K562 treated with DMSO at 1 percent for 12 hours (cell line): ENCODE results near the gene TNFRSF9. TPM values are rescaled to one million over a fixed set of nuclear protein-coding genes. Genes with fewer than 3 reads are reported as not detected.

Experiments used
- total RNA-seq: library from RNA; unstranded; fragments of 300-600 nt; gene quantifications from 2 replicates; pipeline ENCODE4 v1.2.3, GENCODE V29; 2022; ENCODE audit not compliant: insufficient read depth

Gene TNFRSF9
- 1.6 and 3.3 TPM in 2 replicates for total RNA-seq

GRCh38 chr1:7940745-7941436 lies at the start of gene TNFRSF9:
TNFRSF9 (minus strand) TSS chr1:7940839; CDS start chr1:7939994, 845 bp downstream.

GRCh38 chr1:7961216-7962013 lies 20.8 kb upstream of the TNFRSF9 start, which contains the start of gene PARK7:
PARK7 (plus strand) TSS chr1:7961711; CDS start chr1:7962786, 1,075 bp downstream.

Other genes with a start within 250 kb of the TNFRSF9 start
- 24.4 and 46.1 TPM in 2 replicates for gene VAMP3, start 169.5 kb downstream of the TNFRSF9 start, total RNA-seq
- 2.8 and 8.2 TPM in 2 replicates for gene PER3, start 156.5 kb downstream of the TNFRSF9 start, total RNA-seq
- not detected in 2 replicates for gene UTS2, start 87.8 kb downstream of the TNFRSF9 start, total RNA-seq
- gene PARK7, start 20.9 kb upstream of the TNFRSF9 start, total RNA-seq: 345 and 377 TPM in 2 replicates
- 2.5 and 5.9 TPM in 2 replicates for gene ERRFI1, start 85.5 kb upstream of the TNFRSF9 start, total RNA-seq